SK-N-SH (cell line): ENCODE results near the gene LHX5. TPM values are rescaled to one million over a fixed set of nuclear protein-coding genes. Genes with fewer than 3 reads are reported as not detected.

Experiments used
- CTCF ChIA-PET: fragments of 300-600, 350-600 bp; formaldehyde crosslinking; extraction: SDS; loops from one replicate; lab custom pipeline; 2021; lab: Yijun Ruan, JAX
- POLR2A ChIA-PET: fragments of 350-600 bp; sonication (Branson Sonifier 250); formaldehyde crosslinking; extraction: SDS; loops from one replicate; lab custom pipeline; 2020; ENCODE audit warnings: antibody characterized with exemption, inconsistent platforms; lab: Yijun Ruan, JAX
- DNase-seq: peaks from one replicate; pipeline ENCODE4 v3.0.0; 2012
- H2AFZ ChIP-seq: fragments of 200-600 bp; sonication (generic); 2 replicates; pipeline ENCODE4 v1.8.1; 2016; ENCODE audit warnings: antibody characterized with exemption, mild to moderate bottlenecking, low read depth
- H3F3A ChIP-seq: fragments of 200-600 bp; sonication (generic); replicated peaks from 2 replicates; pipeline ENCODE3; 2016; ENCODE audit warnings: antibody characterized with exemption, mild to moderate bottlenecking; ENCODE audit not compliant: insufficient read depth
- H3K27ac ChIP-seq, 2 experiments: fragments of 200-500 bp in 1 of 2; fragments of 200-600 bp in 1 of 2; sonication (Bioruptor generic) in 1 of 2; sonication (generic), shearing (Covaris generic) in 1 of 2; 2 replicates each; pipeline versions ENCODE4 v1.5.1 to v1.6.1; 2014 to 2016; ENCODE audit warnings: low read depth in 2 of 2, inconsistent platforms in 1 of 2, low read length in 1 of 2, mild to moderate bottlenecking in 1 of 2, mixed read lengths in 1 of 2
- H3K27me3 ChIP-seq: fragments of 200-600 bp; sonication (generic), shearing (Covaris generic); 2 replicates; pipeline ENCODE4 v1.6.1; 2016; ENCODE audit warnings: mixed run types; ENCODE audit not compliant: insufficient read depth
- H3K36me3 ChIP-seq, 2 experiments: fragments of 200-500 bp in 1 of 2; fragments of 200-600 bp in 1 of 2; sonication (Bioruptor generic) in 1 of 2; sonication (generic) in 1 of 2; replicated peaks in 1 of 2; 2 replicates each; pipeline versions ENCODE3 to v1.5.1; 2014 to 2016; ENCODE audit warnings: low read length in 1 of 2, mild to moderate bottlenecking in 1 of 2; ENCODE audit not compliant: insufficient read depth in 2 of 2, control insufficient read depth in 1 of 2
- H3K4me1 ChIP-seq, 2 experiments: fragments of 200-500 bp in 1 of 2; fragments of 200-600 bp in 1 of 2; sonication (Bioruptor generic) in 1 of 2; sonication (generic), shearing (Covaris generic) in 1 of 2; 2 replicates each; pipeline versions ENCODE4 v1.5.1 to v1.6.1; 2014 to 2016; ENCODE audit warnings: low read depth in 1 of 2, low read length in 1 of 2, mixed run types in 1 of 2; ENCODE audit not compliant: insufficient read depth in 2 of 2, control insufficient read depth in 1 of 2
- H3K4me2 ChIP-seq: fragments of 200-600 bp; sonication (generic), shearing (Covaris generic); 2 replicates; pipeline ENCODE4 v1.6.1; 2017; ENCODE audit warnings: mixed run types
- H3K4me3 ChIP-seq, 2 experiments: fragments of 200-500 bp in 1 of 2; fragments of 200-600 bp in 1 of 2; sonication (Bioruptor generic) in 1 of 2; sonication (generic), shearing (Covaris generic) in 1 of 2; 2 replicates each; pipeline versions ENCODE4 v1.5.1 to v1.8.1; 2014 to 2016; ENCODE audit warnings: low read depth in 2 of 2, inconsistent platforms in 1 of 2, low read length in 1 of 2, mild to moderate bottlenecking in 1 of 2, mixed read lengths in 1 of 2, moderate library complexity in 1 of 2
- H3K79me2 ChIP-seq: fragments of 200-600 bp; sonication (generic); 2 replicates; pipeline ENCODE4 v1.8.1; 2017; ENCODE audit warnings: mild to moderate bottlenecking; ENCODE audit not compliant: insufficient read depth
- H3K9ac ChIP-seq: fragments of 200-600 bp; sonication (generic); 2 replicates; pipeline ENCODE4 v1.6.1; 2017; ENCODE audit warnings: mixed run types
- H3K9me2 ChIP-seq: fragments of 200-600 bp; sonication (generic); 2 replicates; pipeline ENCODE4 v1.6.1; 2017; ENCODE audit warnings: mixed run types
- H3K9me3 ChIP-seq: fragments of 200-600 bp; sonication (generic); 2 replicates; pipeline ENCODE4 v1.6.1; 2017; ENCODE audit warnings: mixed run types, mild to moderate bottlenecking, moderate library complexity
- H4K20me1 ChIP-seq: fragments of 200-600 bp; sonication (generic); 2 replicates; pipeline ENCODE4 v1.6.1; 2017; ENCODE audit warnings: mild to moderate bottlenecking, mixed run types; ENCODE audit not compliant: insufficient read depth
- CHD2 ChIP-seq: fragments of 150-350 bp; IDR thresholded peaks from 2 replicates; pipeline ENCODE4 v1.6.1; 2018; ENCODE audit warnings: low read length; ENCODE audit not compliant: partially characterized antibody
- EZH2phosphoT487 ChIP-seq: fragments of 200-600 bp; sonication (generic); IDR thresholded peaks from 2 replicates; pipeline ENCODE4 v1.6.1; 2017; ENCODE audit warnings: low read depth, mixed run types, mild to moderate bottlenecking, antibody characterized with exemption, moderate library complexity, borderline replicate concordance
- FOSL2 ChIP-seq: IDR thresholded peaks from 2 replicates; pipeline ENCODE4 v1.4.0; 2012; ENCODE audit warnings: low read depth, mild to moderate bottlenecking, moderate library complexity, borderline replicate concordance
- GABPA ChIP-seq: IDR thresholded peaks from 2 replicates; pipeline ENCODE4 v1.4.0; 2012; ENCODE audit warnings: low read depth, mild to moderate bottlenecking
- GATA2 ChIP-seq: sonication (generic); formaldehyde crosslinking; IDR thresholded peaks from 2 replicates; pipeline ENCODE4 v1.5.0; 2020; ENCODE audit warnings: mild to moderate bottlenecking, missing genetic modification reagents
- JUND ChIP-seq: IDR thresholded peaks from 2 replicates; pipeline ENCODE4 v1.4.0; 2012
- MEF2A ChIP-seq: IDR thresholded peaks from 2 replicates; pipeline ENCODE4 v1.4.0; 2012; ENCODE audit warnings: low read depth, borderline replicate concordance
- MXI1 ChIP-seq: IDR thresholded peaks from 2 replicates; pipeline ENCODE4 v1.6.1; 2012; ENCODE audit warnings: mild to moderate bottlenecking, low read depth, low read length, improper control_type of control experiment
- RAD21 ChIP-seq: IDR thresholded peaks from 2 replicates; pipeline ENCODE4 v1.6.1; 2012; ENCODE audit warnings: mild to moderate bottlenecking, low read length
- RXRA ChIP-seq: IDR thresholded peaks from 2 replicates; pipeline ENCODE4 v1.4.0; 2012; ENCODE audit warnings: low read depth, mild to moderate bottlenecking, borderline replicate concordance
- SMC3 ChIP-seq: IDR thresholded peaks from 2 replicates; pipeline ENCODE4 v1.6.1; 2012; ENCODE audit warnings: low read depth, low read length, improper control_type of control experiment
- TAF1 ChIP-seq: IDR thresholded peaks from 2 replicates; pipeline ENCODE4 v1.6.1; 2012; ENCODE audit warnings: low read depth, mild to moderate bottlenecking, low read length, moderate library complexity, borderline replicate concordance
- TEAD4 ChIP-seq: IDR thresholded peaks from 2 replicates; pipeline ENCODE4 v1.4.0; 2012; ENCODE audit warnings: mild to moderate bottlenecking, borderline replicate concordance; ENCODE audit not compliant: insufficient read depth
- YY1 ChIP-seq: IDR thresholded peaks from 2 replicates; pipeline ENCODE4 v1.4.0; 2012; ENCODE audit warnings: low read depth, mild to moderate bottlenecking
- WGBS: methylation state at CpG from one replicate; pipeline ENCODE4 v1.1.6; 2017; ENCODE audit warnings: low lambda C conversion rate; 5-methylcytosine and 5-hydroxymethylcytosine counted together
- polyA plus RNA-seq, 3 experiments: library from polyadenylated mRNA; depleted of rRNA; stranded (reverse); fragments of >200 nt; gene quantifications; 2 replicates each; pipeline ENCODE4 v1.2.3, GENCODE V29; 2012
- TF ChIP-seq, protein P1 (sequence below): fragments of 150-350 bp; IDR thresholded peaks from 2 replicates; pipeline ENCODE4 v1.6.1; 2017; ENCODE audit warnings: antibody characterized with exemption, low read length, low read depth, borderline replicate concordance
- TF ChIP-seq, protein P2 (sequence below): IDR thresholded peaks from 2 replicates; pipeline ENCODE4 v1.4.0; 2012; ENCODE audit warnings: low read depth, borderline replicate concordance
- TF ChIP-seq, protein P3 (sequence below): IDR thresholded peaks from 2 replicates; pipeline ENCODE4; 2012
- TF ChIP-seq, protein P4 (sequence below): IDR thresholded peaks from 2 replicates; pipeline ENCODE4 v1.6.1; 2012; ENCODE audit warnings: mild to moderate bottlenecking, low read depth, low read length, moderate library complexity
- TF ChIP-seq, protein P5 (sequence below): IDR thresholded peaks from 2 replicates; pipeline ENCODE4 v1.4.0; 2012; ENCODE audit warnings: low read depth, borderline replicate concordance

The LHX5 gene
- polyA plus RNA-seq, 1 of the 3 experiments (the other 2 are of a cell fraction): not detected

DNA sequence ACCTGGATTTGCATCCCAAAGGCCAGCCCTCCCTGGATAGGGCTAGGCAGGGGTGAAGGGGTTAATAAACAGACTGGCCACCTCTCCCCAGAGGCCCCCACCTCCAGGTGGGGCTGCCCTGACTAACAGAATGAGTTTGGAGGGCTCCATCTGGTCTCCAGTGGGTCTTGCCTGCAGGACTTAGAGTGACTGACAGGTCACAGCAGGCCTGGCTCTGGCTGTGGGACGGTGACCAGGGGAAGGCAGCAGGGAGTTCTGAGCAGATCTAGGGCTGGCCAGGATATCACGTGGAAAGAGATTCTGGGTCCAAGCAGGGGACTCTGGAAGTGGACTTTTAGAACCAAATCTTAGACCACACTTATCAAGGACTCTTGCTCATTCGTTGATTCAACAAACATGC lies 40.9 kb upstream of the LHX5 start:
- TF ChIP-seq CHD2 (no peak), SMC3 (no peak), GABPA (no peak), YY1 (no peak)
- TF ChIP-seq, protein P1, sequence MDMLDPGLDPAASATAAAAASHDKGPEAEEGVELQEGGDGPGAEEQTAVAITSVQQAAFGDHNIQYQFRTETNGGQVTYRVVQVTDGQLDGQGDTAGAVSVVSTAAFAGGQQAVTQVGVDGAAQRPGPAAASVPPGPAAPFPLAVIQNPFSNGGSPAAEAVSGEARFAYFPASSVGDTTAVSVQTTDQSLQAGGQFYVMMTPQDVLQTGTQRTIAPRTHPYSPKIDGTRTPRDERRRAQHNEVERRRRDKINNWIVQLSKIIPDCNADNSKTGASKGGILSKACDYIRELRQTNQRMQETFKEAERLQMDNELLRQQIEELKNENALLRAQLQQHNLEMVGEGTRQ: no peak
- no peaks in the 10 kb centered on the region for H3K4me1 ChIP-seq
- H3K9me3 ChIP-seq: no peaks in the 10 kb centered on the region
- H4K20me1 ChIP-seq: no peaks in the 10 kb centered on the region
- ChIA-PET POLR2A (no interaction called here), CTCF (no interaction called here)
- H3K4me3 ChIP-seq: no peak overlapping the region
- H2AFZ ChIP-seq: no peak overlapping the region
- no peak for DNase-seq
- no peaks in the 10 kb centered on the region for H3K36me3 ChIP-seq
- no peak overlapping the region for H3K27ac ChIP-seq
- no peaks in the 10 kb centered on the region for H3K79me2 ChIP-seq
- no peak overlapping the region for H3K4me2 ChIP-seq
- H3F3A ChIP-seq: no peaks in the 10 kb centered on the region
- H3K27me3 ChIP-seq: peaks cover 12% of the 10 kb centered on the region
- WGBS: 0% methylated on average over 2 of the region's 3 CpGs
- no peak overlapping the region for H3K9ac ChIP-seq
- H3K9me2 ChIP-seq: no peaks in the 10 kb centered on the region

DNA sequence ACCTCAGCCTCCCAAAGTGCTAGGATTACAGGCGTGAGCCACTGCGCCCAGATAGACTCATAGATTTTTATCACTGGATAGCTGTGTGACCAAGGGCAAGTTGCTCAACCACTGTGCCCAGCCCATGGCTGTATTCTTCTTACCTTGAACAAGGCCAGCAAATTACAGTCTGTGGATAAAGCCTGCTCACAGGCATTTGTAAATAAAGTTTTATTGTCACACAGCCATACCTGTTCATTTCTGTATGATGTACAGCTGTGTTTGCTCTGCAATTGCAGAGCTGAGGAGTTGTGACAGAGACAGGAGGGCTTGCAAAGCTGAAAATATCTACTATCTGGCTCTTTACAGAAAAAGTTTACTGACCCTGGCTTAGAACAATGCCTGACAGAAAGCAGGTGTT lies 35.2 kb upstream of the LHX5 start:
- H3K9ac ChIP-seq: no peak overlapping the region
- H3K9me3 ChIP-seq: no peaks in the 10 kb centered on the region
- H3K79me2 ChIP-seq: no peaks in the 10 kb centered on the region
- H3K27ac ChIP-seq: no peak overlapping the region
- 0% methylated on average over 1 of the region's 2 CpGs for WGBS
- no peak for TF ChIP-seq TAF1
- no peak for TF ChIP-seq RAD21
- TF ChIP-seq YY1: no peak
- TF ChIP-seq MEF2A: no peak
- TF ChIP-seq, protein P2, sequence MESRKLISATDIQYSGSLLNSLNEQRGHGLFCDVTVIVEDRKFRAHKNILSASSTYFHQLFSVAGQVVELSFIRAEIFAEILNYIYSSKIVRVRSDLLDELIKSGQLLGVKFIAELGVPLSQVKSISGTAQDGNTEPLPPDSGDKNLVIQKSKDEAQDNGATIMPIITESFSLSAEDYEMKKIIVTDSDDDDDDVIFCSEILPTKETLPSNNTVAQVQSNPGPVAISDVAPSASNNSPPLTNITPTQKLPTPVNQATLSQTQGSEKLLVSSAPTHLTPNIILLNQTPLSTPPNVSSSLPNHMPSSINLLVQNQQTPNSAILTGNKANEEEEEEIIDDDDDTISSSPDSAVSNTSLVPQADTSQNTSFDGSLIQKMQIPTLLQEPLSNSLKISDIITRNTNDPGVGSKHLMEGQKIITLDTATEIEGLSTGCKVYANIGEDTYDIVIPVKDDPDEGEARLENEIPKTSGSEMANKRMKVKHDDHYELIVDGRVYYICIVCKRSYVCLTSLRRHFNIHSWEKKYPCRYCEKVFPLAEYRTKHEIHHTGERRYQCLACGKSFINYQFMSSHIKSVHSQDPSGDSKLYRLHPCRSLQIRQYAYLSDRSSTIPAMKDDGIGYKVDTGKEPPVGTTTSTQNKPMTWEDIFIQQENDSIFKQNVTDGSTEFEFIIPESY: no peak
- TF ChIP-seq MXI1: no peak
- no peak for TF ChIP-seq GATA2
- no peak for TF ChIP-seq EZH2phosphoT487
- TF ChIP-seq GABPA: no peak
- TF ChIP-seq, protein P3, sequence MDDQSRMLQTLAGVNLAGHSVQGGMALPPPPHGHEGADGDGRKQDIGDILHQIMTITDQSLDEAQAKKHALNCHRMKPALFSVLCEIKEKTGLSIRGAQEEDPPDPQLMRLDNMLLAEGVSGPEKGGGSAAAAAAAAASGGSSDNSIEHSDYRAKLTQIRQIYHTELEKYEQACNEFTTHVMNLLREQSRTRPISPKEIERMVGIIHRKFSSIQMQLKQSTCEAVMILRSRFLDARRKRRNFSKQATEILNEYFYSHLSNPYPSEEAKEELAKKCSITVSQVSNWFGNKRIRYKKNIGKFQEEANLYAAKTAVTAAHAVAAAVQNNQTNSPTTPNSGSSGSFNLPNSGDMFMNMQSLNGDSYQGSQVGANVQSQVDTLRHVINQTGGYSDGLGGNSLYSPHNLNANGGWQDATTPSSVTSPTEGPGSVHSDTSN: no peak
- no peak for TF ChIP-seq CHD2
- TF ChIP-seq FOSL2: no peak
- TF ChIP-seq JUND: no peak
- no peak for TF ChIP-seq TEAD4
- no peak for TF ChIP-seq RXRA
- TF ChIP-seq, protein P4, sequence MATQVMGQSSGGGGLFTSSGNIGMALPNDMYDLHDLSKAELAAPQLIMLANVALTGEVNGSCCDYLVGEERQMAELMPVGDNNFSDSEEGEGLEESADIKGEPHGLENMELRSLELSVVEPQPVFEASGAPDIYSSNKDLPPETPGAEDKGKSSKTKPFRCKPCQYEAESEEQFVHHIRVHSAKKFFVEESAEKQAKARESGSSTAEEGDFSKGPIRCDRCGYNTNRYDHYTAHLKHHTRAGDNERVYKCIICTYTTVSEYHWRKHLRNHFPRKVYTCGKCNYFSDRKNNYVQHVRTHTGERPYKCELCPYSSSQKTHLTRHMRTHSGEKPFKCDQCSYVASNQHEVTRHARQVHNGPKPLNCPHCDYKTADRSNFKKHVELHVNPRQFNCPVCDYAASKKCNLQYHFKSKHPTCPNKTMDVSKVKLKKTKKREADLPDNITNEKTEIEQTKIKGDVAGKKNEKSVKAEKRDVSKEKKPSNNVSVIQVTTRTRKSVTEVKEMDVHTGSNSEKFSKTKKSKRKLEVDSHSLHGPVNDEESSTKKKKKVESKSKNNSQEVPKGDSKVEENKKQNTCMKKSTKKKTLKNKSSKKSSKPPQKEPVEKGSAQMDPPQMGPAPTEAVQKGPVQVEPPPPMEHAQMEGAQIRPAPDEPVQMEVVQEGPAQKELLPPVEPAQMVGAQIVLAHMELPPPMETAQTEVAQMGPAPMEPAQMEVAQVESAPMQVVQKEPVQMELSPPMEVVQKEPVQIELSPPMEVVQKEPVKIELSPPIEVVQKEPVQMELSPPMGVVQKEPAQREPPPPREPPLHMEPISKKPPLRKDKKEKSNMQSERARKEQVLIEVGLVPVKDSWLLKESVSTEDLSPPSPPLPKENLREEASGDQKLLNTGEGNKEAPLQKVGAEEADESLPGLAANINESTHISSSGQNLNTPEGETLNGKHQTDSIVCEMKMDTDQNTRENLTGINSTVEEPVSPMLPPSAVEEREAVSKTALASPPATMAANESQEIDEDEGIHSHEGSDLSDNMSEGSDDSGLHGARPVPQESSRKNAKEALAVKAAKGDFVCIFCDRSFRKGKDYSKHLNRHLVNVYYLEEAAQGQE: no peak
- TF ChIP-seq, protein P5, sequence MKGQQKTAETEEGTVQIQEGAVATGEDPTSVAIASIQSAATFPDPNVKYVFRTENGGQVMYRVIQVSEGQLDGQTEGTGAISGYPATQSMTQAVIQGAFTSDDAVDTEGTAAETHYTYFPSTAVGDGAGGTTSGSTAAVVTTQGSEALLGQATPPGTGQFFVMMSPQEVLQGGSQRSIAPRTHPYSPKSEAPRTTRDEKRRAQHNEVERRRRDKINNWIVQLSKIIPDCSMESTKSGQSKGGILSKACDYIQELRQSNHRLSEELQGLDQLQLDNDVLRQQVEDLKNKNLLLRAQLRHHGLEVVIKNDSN: no peak
- ChIA-PET POLR2A (no interaction called here), CTCF (no interaction called here)
- no peak overlapping the region for H2AFZ ChIP-seq
- H4K20me1 ChIP-seq: no peaks in the 10 kb centered on the region
- no peak overlapping the region for H3K4me2 ChIP-seq
- H3K27me3 ChIP-seq: peaks cover 7% of the 10 kb centered on the region; the same call in 1 of the 2 replicates
- DNase-seq: no peak
- no peaks in the 10 kb centered on the region for H3K4me1 ChIP-seq
- no peak overlapping the region for H3K4me3 ChIP-seq
- H3K9me2 ChIP-seq: no peaks in the 10 kb centered on the region
- no peaks in the 10 kb centered on the region for H3K36me3 ChIP-seq
- H3F3A ChIP-seq: no peaks in the 10 kb centered on the region
